Measurements from ENCODE around the gene HRH1. TPM values are rescaled to one million over a fixed set of nuclear protein-coding genes. Genes with fewer than 3 reads are reported as not detected.

HRH1 gene
- total RNA-seq, 1 donor from 2014 or later: 10.5 TPM

- DNase-seq (ENCODE audit: low spot score): peak; percentile 48
Measured at GRCh38 chr3:11282250-11283138, 128.2 kb downstream of the HRH1 start.

GRCh38 chr3:11283139-11283475, 128.8 kb downstream of the HRH1 start:
- DNase-seq (ENCODE audit: low spot score): no peak

- no peak for DNase-seq (ENCODE audit: low spot score)
Measured at GRCh38 chr3:11284011-11284410, 129.7 kb downstream of the HRH1 start.

DNA sequence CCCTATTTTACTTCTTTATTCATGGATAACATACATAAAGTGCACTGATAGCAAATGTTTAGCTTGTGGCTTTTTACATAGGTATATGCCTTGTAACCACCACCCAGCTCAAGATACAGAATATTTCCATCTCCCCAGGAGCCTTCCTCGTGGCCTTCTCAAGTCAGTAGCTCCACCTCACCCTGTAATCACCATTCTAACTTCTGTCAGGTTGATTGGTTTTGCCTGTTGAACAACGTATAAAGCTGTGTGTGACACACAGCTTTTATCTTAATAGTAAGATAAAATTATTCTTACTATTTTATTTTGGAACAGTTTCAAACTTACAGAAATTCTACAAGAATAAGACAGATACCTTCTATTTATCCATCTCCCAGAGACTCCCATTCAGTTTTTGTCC, 131.2 kb downstream of the HRH1 start:
- no peak for DNase-seq (ENCODE audit: low spot score)

DNA sequence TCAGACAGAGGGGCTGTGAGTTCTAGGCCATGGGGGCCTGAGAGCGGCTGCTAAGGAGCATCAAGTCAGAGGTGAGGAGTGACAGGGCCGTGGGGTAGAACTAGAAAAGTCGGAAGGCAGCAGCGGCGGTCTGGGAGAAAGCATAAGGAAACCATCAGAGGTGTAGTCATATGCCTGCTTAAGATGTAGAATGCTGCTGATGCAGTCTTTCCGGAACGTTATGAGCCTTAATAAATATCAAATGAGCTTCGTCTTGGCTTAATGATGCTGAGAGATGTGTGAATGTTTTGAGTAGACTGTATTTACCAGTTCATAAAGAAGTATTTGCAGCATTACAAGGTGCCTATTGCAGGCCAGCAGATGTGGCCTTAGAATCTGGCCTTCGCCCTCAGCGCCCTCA, 133.1 kb downstream of the HRH1 start:
- no peak for DNase-seq (ENCODE audit: low spot score)

GRCh38 chr3:11288021-11288491, 133.8 kb downstream of the HRH1 start:
- DNase-seq (ENCODE audit: low spot score): no peak

GRCh38 chr3:11288786-11289637, 134.7 kb downstream of the HRH1 start:
- DNase-seq (ENCODE audit: low spot score): no peak

- no peak for DNase-seq (ENCODE audit: low spot score)
Measured at GRCh38 chr3:11289864-11290263, 135.6 kb downstream of the HRH1 start.

GRCh38 chr3:11290743-11291680, 136.7 kb downstream of the HRH1 start:
- no peak for DNase-seq (ENCODE audit: low spot score)

DNA sequence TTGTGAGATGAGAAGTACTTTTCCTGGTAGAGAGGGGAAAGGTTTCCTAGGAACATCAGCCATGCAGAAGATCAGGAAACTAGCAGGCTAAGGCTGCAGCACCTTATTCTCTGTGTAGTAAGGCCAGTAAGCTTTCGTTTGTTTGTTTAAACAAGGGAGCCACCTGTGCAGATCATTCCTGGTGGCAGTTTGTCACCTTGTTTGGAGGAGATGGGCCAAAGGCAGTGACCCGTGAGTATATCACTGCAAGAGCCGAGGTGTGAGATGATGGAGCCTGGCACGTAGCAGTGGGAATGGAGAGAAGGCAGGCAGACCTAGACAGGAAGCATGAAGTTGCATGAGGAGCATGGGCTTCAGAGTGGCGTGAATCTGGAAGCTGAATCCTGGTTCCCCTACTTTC, 137.5 kb downstream of the HRH1 start:
- DNase-seq (ENCODE audit: low spot score): no peak

GRCh38 chr3:11297126-11297525, 142.8 kb downstream of the HRH1 start:
- no peak for DNase-seq (ENCODE audit: low spot score)

DNA sequence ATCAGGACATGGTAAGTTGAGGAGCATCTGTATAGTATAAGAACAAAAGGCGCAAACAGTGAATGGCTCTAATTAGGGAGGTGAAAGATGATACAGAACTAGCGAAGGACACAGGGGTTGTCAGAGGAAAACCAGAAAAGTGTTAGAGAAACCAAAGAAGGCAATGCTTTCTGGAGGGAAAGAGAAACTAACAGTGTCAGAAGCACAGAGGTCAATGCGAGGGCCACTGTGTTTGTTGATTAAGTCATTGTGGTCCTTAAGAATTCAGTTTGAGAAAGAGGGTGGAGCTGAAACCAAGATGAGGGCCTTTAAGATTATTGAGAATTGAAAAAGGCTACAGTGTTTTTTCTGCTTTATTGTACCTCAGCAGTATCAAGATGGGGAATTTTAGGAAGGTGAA, 146.7 kb downstream of the HRH1 start:
- DNase-seq (ENCODE audit: low spot score): no peak

- no peak for DNase-seq (ENCODE audit: low spot score)
Measured at GRCh38 chr3:11302444-11302843, 148.2 kb downstream of the HRH1 start.

- no peak for DNase-seq (ENCODE audit: low spot score)
Measured at GRCh38 chr3:11304175-11304574, 149.9 kb downstream of the HRH1 start.

DNA sequence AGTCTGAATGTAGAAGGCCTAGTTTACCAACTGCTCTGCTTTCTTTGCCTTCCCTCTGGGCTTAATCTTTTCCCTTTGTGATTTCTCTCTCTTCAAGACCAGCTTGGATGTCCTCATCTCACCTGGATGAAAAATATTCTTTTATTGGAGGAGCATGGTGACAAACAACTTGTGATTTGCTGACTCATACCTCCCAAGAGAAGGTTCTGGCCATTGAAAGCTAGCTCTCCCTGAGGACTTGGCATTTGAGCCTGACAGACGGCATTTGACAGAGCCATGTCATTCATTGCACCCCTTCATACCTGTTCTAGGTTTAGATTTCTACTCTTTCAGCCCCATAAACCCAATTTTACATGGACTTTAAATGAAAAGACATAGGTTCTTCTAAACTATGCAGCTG, 151.2 kb downstream of the HRH1 start:
- DNase-seq (ENCODE audit: low spot score): no peak

DNA sequence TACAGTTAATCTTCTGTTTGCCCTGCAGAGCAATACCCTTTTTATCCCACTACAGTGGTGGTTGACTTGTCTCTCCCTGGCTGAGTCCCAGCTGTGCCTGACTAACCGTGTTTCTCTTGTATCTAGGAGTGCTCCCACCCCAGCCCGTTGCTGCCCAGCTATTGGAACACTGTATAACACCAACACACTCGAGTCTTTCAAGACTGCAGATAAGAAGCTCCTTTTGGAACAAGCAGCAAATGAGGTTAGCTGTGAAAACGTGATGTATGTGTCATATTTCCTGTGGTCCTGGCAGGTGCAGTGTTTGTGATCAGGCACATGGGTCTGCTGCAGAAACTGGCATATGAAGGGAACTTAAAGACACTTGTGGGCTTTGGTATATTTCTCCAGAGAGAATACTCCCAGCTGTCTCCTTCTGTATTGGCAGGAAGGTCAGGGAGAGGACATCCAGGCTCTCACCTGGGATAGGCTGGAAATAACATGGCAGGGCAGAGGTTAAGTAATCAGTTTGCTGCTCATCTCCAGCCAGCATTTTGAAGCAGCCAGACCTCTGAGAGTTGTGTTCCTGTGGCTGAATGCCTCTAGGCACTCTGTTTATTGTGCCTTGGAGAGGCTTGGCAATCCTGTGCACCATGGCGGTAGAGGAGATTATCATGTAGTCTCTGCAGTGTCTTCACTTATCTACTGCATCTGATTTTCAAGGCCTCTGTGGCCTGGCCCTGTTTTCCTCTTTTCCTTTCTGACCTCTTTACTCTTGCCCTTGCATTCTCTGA, 152.7 kb downstream of the HRH1 start:
- no peak for DNase-seq (ENCODE audit: low spot score)

DNA sequence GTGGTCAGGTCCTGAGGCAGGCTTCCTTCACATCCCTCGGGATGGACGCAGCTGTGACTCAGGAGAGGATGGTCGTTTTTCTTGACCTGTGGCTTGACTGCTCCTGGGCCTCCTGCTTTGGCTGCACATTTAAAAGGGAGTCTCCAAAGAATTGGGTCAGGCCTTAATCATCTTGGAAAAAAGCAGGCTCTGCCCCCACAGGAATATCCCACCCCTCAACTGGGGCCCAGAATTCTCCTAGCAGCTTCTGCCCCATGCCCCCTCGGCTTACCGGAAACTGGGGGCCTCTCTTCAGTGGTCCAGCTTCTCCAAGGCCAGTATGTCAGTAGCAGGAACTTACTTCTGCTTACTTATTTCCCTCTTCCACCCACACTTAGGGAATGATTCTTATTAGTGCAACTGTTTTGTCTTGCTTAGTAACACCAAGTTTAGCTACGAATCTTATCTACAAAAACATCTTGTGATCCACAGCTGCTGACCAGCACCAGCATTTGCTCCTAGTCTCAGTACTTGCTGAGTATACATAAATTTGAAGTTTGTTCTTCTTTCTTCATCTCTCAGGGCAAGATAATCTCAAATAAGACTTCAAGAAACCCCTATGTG, 153.6 kb downstream of the HRH1 start:
- DNase-seq (ENCODE audit: low spot score): no peak

DNA sequence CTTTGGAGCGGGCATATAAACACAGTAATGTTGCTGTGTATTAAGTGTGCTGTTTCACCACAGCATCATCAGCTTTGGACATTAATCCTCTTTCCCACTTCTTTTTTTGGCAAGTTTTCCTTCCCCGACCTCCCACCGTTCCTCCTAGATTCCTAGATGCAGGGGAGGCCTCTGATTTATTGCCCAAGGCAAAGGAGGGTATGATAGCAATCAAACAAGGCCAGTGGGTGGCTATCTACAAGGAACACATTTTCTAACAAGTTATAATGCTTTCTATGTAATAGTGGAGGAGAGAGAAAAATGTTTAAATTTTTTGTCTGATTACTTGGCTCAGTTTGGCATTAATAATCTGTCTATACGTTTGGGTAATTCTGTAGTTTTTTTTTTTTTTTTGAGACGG, 156.0 kb downstream of the HRH1 start:
- DNase-seq (ENCODE audit: low spot score): no peak

- no peak for DNase-seq (ENCODE audit: low spot score)
Measured at GRCh38 chr3:11312166-11312565, 157.9 kb downstream of the HRH1 start.

All from ureter (tissue), 1 donor.